Measurements from ENCODE around the gene DOCK2. TPM values are rescaled to one million over a fixed set of nuclear protein-coding genes. Genes with fewer than 3 reads are reported as not detected.

DOCK2 gene
- total and polyA plus RNA-seq, 2 donors (not counting 1 experiment from before 2014, with no cell fraction given) = 112 to 330 TPM

- Mint-ChIP-seq H3K27ac (no peak overlapping the region), H3K4me3 (no peak overlapping the region), H3K9me3 (ENCODE audit: insufficient read depth) (no peaks in the 10 kb centered on the region), H3K27me3 (no peaks in the 10 kb centered on the region), H3K4me1 (no peaks in the 10 kb centered on the region)
- Histone ChIP-seq H3K9ac (ENCODE audit: low read length) (no peak overlapping the region), H3K27ac (ENCODE audit: low read length in 2 of 2) (no peak overlapping the region), H3K27me3 (replicated peaks in 1 of 4; ENCODE audit: control extremely low read depth in 1 of 4, control insufficient read depth in 3 of 4, insufficient read depth in 4 of 4, low read length in 3 of 4) (no peaks in the 10 kb centered on the region), H2AFZ (ENCODE audit: insufficient read depth, low read depth, low read length, poor library complexity, severe bottlenecking) (no peak overlapping the region), H4K20me1 (ENCODE audit: control insufficient read depth, insufficient read depth, low read length, poor library complexity, severe bottlenecking) (no peaks in the 10 kb centered on the region), H3K36me3 (replicated peaks in 1 of 2; ENCODE audit: control extremely low read depth in 1 of 2, control insufficient read depth in 1 of 2, extremely low read depth in 1 of 2, insufficient read depth in 2 of 2, low read length in 1 of 2) (peaks cover 16 to 94% of the 10 kb centered on the region in 2 experiments), H3K4me3 (ENCODE audit: control extremely low read depth in 1 of 5, extremely low read depth in 1 of 5, insufficient read depth in 1 of 5, low read depth in 2 of 5, low read length in 4 of 5) (no peak overlapping the region), H3K4me1 (ENCODE audit: control insufficient read depth in 2 of 2, insufficient read depth in 2 of 2, low read length in 2 of 2) (no peaks in the 10 kb centered on the region), H3K9me3 (ENCODE audit: control extremely low read depth in 1 of 3, control insufficient read depth in 2 of 3, insufficient read depth in 1 of 3, low read length in 2 of 3) (peaks cover 0 to 6% (median 2%) of the 10 kb centered on the region in 3 donors), H3K79me2 (ENCODE audit: control insufficient read depth, insufficient read depth, low read length) (no peaks in the 10 kb centered on the region), H3K4me2 (replicated peaks; ENCODE audit: low read depth, low read length, poor library complexity, severe bottlenecking) (no peak overlapping the region)
- ATAC-seq (ENCODE audit: low read depth) = no peak
- no peak for DNase-seq
- POLR2A ChIA-PET = no interaction called here
- CTCF ChIA-PET = no interaction called here
- intact Hi-C loops (cut with micrococcal nuclease) = no loop called here
- no peak for TF ChIP-seq CTCF (IDR thresholded peaks at IDR 0.05)
- 100% methylated on average over 2 of the region's 2 CpGs for WGBS (ENCODE audit: insufficient coverage)
Measured at GRCh38 chr5:170055606-170056005, 418.5 kb downstream of the DOCK2 start.

GRCh38 chr5:170056561-170057267, 419.6 kb downstream of the DOCK2 start:
- WGBS (ENCODE audit: insufficient coverage) = 98% methylated on average over 5 of the region's 11 CpGs
- CTCF ChIA-PET = no interaction called here

More at GRCh38 chr5:170056561-170057267, 419.6 kb downstream of the DOCK2 start:
- no peaks in the 10 kb centered on the region for H3K79me2 ChIP-seq (ENCODE audit: control insufficient read depth, insufficient read depth, low read length)
- ATAC-seq (ENCODE audit: low read depth) = no peak
- TF ChIP-seq CTCF (IDR thresholded peaks at IDR 0.05) (no peak), EZH2 (IDR thresholded peaks at IDR 0.05; ENCODE audit: borderline replicate concordance, insufficient read depth, low read depth, low read length, poor library complexity, severe bottlenecking) (no peak)
- Mint-ChIP-seq H3K4me1 (no peaks in the 10 kb centered on the region), H3K27ac (no peak overlapping the region), H3K27me3 (no peaks in the 10 kb centered on the region), H3K9me3 (ENCODE audit: insufficient read depth) (no peaks in the 10 kb centered on the region), H3K4me3 (no peak overlapping the region)
- H2AFZ ChIP-seq (ENCODE audit: insufficient read depth, low read depth, low read length, poor library complexity, severe bottlenecking) = no peak overlapping the region
- no peaks in the 10 kb centered on the region for H3K27me3 ChIP-seq (replicated peaks in 1 of 4; ENCODE audit: control extremely low read depth in 1 of 4, control insufficient read depth in 3 of 4, insufficient read depth in 4 of 4, low read length in 3 of 4)
- no peak overlapping the region for H3K4me3 ChIP-seq (ENCODE audit: control extremely low read depth in 1 of 5, extremely low read depth in 1 of 5, insufficient read depth in 1 of 5, low read depth in 2 of 5, low read length in 4 of 5)
- peaks cover 0 to 6% (median 2%) of the 10 kb centered on the region in 3 donors for H3K9me3 ChIP-seq (ENCODE audit: control extremely low read depth in 1 of 3, control insufficient read depth in 2 of 3, insufficient read depth in 1 of 3, low read length in 2 of 3)
- H3K9ac ChIP-seq (ENCODE audit: low read length) = no peak overlapping the region
- peaks cover 22 to 92% of the 10 kb centered on the region in 2 experiments for H3K36me3 ChIP-seq (replicated peaks in 1 of 2; ENCODE audit: control extremely low read depth in 1 of 2, control insufficient read depth in 1 of 2, extremely low read depth in 1 of 2, insufficient read depth in 2 of 2, low read length in 1 of 2)
- no peaks in the 10 kb centered on the region for H4K20me1 ChIP-seq (ENCODE audit: control insufficient read depth, insufficient read depth, low read length, poor library complexity, severe bottlenecking)
- H3K27ac ChIP-seq (ENCODE audit: low read length in 2 of 2) = no peak overlapping the region
- intact Hi-C loops (cut with micrococcal nuclease) = no loop called here
- no peaks in the 10 kb centered on the region for H3K4me1 ChIP-seq (ENCODE audit: control insufficient read depth in 2 of 2, insufficient read depth in 2 of 2, low read length in 2 of 2)
- DNase-seq = no peak
- POLR2A ChIA-PET = no interaction called here
- H3K4me2 ChIP-seq (replicated peaks; ENCODE audit: low read depth, low read length, poor library complexity, severe bottlenecking) = no peak overlapping the region
